ENCODE measurements around the gene STH.

GRCh38 chr17:45949755-45950320, 49.2 kb upstream of the STH start:
- no peak for TF ChIP-seq POLR2AphosphoS5 (IDR thresholded peaks at IDR 0.05; ENCODE audit: low read depth)
- no peak for TF ChIP-seq JUNB (IDR thresholded peaks at IDR 0.05; ENCODE audit: unreplicated experiment)
- TF ChIP-seq CTCF (conservative IDR thresholded peaks at IDR 0.05; ENCODE audit: low read depth in 2 of 2): no peak
- TF ChIP-seq EZH2 (IDR thresholded peaks at IDR 0.05; ENCODE audit: low read depth, unreplicated experiment): no peak
- TF ChIP-seq EZH2phosphoT487 (IDR thresholded peaks at IDR 0.05; ENCODE audit: unreplicated experiment): no peak
- no peak for TF ChIP-seq ETS1 (IDR thresholded peaks at IDR 0.05)
- no peak for TF ChIP-seq CREB1 (CRISPR knock-in tag; IDR thresholded peaks at IDR 0.05; ENCODE audit: low read depth)
- TF ChIP-seq REST (IDR thresholded peaks at IDR 0.05; ENCODE audit: unreplicated experiment): no peak

All from GM23338 (cell line).